ENCODE data around the gene ADAMTS4.

ADAMTS4 gene

DNA sequence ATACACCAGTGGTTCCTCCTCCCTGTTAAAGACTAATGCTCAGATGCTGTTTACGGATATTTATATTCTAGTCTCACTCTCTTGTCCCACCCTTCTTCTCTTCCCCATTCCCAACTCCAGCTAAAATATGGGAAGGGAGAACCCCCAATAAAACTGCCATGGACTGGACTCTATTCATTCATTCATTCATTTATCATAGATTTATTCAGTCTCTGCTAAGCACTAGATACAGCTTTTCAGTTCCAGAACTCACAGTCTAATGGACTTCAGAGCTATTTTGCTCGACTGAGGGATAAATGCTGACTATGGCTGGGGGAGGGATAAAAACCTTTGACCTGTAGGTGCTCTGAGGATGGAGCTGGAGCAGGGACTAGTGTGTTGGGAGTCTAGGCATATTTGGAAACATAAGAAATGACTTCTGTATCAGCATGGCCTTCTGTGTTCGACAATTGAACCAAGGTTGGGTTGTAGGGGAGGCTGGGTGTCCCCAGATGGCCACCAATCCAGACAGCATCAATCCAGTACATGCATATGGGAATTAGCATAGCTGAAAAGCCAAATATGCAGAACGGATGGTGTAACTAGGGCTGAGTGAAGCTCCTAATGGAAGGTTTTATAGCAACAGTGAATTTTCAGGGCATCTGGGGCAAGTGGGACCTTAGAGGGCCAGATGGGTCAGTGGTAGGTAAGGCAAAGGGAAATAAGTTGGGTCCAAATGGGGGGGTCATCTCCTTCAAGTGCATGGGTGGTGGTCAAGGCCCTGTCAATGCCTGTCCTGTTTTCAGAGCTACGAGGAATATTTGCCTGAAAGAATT is 20.4 kb upstream of the ADAMTS4 start:
- DNase-seq (ENCODE audit: low read depth): no peak

DNA sequence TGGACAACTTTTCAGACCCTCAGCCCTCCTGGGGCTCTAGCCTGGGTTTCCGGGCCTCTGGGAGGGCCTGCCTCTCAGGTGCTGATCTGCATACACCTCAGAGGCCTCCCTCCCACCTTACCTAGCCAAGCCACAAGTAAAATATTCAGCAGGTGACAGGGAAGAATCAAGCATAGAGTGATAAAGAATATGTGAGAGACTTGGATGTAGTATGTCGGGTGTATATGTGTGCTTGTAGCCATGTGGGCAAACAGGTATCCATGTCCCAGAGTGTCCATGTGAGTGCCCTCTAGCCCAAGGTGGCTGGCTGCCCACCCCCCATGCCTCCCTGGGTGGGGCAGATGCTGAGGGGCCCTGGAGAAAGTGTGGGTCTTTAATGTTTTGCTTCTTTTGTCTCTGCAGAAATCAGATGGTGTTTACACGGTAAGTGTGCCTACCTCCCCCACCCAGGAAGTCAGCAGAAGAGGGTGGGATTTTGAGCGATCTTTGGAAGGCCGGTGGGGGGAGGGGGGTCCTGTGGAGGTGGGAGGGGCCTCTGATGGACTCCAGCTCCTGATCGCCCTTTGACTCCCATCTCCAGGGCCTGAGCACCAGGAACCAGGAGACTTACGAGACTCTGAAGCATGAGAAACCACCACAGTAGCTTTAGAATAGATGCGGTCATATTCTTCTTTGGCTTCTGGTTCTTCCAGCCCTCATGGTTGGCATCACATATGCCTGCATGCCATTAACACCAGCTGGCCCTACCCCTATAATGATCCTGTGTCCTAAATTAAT is 19.6 kb upstream of the ADAMTS4 start:
- DNase-seq (ENCODE audit: low read depth): no peak

DNA sequence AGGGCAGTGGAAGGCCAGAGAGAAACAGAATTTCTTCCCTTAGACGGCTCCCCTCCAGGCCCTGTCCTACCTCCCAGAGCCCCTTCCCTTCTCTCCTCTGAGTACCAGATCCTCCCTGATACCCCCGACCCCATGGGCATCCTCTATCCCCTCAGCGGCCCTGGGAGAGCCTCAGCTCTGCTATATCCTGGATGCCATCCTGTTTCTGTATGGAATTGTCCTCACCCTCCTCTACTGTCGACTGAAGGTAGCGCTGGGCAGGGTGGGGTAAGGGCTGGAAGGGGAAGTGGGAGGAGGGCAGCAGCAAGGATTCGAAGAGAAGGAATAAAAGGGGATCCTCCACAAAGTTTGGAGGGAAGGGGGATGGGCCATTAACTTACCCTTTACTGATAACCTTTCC is 19.0 kb upstream of the ADAMTS4 start:
- no peak for DNase-seq (ENCODE audit: low read depth)

DNA sequence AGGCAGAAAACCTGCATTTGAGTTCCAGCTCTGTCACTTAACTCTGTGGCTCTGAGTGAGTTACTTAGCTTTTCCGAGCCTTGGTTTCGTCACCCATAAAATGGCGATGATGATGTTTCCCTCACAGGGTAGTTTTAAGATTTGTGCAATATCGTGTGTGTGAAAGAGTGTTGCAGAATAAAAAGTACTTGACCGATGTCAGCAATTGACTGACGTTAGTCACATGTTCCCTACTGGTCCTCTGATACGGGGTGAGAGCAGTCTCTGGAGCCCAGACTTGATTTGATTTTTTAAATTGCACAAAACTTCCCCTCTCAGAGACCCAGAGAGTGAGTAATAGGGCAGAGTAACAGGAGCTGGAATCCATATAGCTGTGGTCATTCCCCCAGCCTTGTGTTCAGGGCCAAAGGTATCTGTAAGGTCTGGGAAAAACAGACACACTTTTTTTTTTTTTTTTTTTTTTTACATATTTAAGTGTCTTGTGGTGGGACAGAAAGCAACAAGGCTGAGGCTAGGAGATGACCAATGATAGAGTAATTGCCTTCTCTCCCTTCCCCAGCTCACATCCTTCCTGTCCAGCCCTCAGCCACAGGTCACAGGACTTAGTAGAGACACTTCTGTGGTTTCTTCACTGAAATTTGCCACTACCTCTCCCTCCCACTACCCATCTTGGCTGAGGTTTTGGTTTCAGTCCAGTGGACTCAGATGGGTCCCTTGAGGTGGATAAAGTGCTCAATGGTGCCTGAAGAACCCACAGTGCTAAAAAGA is 18.3 kb upstream of the ADAMTS4 start:
- no peak for DNase-seq (ENCODE audit: low read depth)

DNA sequence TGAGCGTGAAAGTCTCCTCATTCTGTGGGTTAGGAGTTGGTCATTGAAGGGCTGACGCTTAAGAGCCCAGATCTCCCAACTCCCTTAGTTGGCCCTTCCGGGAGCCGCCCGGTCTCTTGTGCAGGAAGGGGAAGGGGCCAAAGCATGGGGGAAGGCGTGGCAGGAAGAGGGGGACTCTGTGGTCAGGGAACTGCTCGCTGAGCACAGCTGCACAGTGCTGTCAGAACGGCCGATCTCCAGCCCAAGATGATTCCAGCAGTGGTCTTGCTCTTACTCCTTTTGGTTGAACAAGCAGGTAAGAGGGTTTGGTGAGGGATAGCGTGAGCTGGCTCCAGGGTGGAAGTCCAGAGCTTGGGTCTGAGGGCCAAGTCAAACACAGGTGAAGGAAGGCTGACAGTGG is 16.2 kb upstream of the ADAMTS4 start, which contains the start of gene FCER1G:
Gene FCER1G, plus strand, starts transcription at position 220 of the 400 bp plus-strand sequence. Its CDS starts 27 bp downstream, at position 247.
- DNase-seq (ENCODE audit: low read depth): no peak

DNA sequence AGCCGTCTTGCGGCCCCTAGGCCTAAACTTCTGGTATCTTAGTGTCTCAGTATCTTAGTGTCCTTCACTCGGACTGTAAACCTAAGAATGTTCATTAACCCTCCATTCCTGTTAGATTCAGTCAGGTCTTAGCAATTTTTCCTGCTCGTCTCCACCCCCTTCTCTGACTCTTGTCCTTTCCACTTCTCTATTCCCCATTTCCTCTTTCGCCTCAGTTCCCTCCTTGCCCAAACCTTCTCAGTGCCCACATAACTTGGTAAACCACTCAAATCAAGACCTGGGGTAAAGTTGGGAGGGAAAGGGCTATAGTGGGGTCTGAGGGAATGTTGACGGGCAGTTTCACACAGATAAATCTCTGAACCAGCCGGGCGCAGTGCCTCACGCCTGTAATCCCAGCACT is 15.5 kb upstream of the ADAMTS4 start:
- no peak for DNase-seq (ENCODE audit: low read depth)

DNA sequence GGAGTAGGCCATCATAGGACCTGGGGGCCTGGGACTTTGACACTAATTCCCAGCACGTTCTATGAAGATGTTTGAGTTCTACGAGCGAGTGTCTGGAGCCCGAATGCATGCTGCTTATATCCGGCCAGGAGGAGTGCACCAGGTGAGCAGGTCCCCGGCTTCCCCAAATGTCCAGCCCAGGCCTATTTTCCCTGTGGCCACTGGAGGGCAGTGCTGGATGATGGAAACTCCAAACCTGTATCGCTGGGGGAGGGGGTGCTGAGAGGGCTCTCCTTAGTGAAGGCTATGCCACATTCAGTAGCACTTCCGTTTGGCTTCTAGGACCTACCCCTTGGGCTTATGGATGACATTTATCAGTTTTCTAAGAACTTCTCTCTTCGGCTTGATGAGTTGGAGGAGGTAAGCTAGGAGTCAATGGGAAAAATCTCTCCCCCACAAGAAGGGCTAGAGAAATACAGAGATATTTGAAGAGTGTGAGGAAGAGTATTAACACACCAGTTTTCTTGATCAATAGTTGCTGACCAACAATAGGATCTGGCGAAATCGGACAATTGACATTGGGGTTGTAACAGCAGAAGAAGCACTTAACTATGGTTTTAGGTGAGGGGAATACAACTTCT is 11.0 kb upstream of the ADAMTS4 start:
- DNase-seq (ENCODE audit: low read depth): peak; percentile 60

DNA sequence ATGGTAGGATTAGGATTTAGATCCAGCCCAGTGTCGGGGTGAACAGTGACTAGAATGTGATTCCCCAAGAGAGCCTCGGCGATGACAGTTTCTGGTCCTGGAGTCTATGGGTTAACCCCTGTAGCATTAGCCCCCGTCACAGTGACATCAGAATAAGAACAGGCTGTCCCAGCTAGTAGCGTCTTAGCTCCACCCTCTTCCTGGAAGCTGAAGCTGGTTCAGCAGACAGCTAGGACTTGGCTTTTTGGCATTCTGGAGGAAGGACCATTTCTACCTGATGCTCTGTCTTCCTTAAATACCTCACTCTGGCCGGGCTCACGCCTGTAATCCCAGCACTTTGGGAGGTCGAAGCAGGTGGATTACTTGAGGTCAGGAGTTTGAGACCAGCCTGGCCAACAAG is 8.3 kb upstream of the ADAMTS4 start:
- no peak for DNase-seq (ENCODE audit: low read depth)

DNA sequence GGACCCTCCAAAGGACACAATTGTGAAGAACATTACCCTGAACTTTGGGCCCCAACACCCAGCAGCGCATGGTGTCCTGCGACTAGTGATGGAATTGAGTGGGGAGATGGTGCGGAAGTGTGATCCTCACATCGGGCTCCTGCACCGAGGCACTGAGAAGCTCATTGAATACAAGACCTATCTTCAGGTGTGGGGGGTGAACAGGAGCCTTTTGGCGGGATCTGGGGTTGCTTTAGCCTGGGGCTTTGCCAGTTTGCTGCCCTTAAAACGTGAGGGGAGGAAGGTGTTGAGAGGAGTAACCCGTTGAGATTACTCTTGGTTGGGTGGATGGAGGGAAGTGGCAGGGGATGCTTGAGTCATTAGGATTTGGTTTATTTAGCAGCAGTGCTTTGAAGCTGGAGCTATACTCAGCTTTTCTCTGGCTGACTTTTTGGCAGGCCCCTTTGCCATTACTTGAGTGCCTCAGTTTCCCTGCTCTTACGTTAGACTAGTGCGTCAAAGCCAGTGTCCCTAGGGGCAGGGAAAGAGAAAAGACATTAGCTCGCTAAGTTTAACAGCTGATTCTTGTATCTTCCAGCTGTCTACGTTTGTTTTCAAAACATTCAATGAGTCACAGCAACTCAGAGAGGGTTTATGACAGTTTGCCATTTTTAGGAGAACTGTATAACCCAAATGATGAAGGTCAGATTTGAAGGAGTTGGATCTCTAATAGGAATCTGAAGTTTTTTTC is 7.7 kb upstream of the ADAMTS4 start:
- no peak for DNase-seq (ENCODE audit: low read depth)

DNA sequence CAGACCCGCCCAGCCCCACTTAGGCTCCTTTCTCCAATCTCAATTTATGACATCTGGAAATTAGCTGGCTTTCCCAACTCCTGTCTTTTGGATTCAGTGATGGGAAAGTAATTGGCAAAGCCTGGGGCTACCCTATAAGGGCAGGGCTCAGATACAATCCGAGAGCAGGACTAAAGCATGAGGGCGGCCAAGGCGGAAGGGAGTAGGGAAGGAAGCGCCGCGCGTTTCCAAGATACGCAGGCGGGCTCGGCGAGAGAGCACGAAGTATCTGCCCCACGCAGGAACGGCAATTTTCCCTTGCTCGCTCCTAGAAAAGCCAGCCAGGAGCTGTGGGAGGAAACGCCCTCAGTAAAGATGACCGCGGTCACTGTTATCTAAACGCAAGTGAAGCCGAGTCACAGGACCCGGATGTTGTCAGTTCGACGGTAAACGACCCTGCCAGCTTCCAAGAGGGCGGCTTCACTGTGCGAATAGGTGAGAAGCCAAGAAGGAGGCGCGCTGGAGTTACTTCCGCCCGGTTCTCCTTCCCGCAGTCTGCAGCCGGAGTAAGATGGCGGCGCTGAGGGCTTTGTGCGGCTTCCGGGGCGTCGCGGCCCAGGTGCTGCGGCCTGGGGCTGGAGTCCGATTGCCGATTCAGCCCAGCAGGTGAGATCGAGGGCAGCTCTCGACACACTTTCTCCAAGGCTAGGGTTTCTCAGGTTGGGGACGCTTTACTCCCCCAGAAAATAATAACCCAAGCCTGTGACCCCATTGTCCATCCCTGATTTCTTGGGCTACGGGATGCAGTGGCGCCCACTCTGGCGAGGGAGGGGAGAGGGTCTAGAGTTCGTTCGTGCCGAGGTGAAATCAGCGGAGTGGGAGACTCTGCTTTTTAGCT is 3.2 kb upstream of the ADAMTS4 start, which contains the start of gene NDUFS2:
Gene NDUFS2, plus strand, starts transcription at position 532 of the 877 bp plus-strand sequence. Its CDS starts 19 bp downstream, at position 551.
- peak; percentile 89 for DNase-seq (ENCODE audit: low read depth)

DNA sequence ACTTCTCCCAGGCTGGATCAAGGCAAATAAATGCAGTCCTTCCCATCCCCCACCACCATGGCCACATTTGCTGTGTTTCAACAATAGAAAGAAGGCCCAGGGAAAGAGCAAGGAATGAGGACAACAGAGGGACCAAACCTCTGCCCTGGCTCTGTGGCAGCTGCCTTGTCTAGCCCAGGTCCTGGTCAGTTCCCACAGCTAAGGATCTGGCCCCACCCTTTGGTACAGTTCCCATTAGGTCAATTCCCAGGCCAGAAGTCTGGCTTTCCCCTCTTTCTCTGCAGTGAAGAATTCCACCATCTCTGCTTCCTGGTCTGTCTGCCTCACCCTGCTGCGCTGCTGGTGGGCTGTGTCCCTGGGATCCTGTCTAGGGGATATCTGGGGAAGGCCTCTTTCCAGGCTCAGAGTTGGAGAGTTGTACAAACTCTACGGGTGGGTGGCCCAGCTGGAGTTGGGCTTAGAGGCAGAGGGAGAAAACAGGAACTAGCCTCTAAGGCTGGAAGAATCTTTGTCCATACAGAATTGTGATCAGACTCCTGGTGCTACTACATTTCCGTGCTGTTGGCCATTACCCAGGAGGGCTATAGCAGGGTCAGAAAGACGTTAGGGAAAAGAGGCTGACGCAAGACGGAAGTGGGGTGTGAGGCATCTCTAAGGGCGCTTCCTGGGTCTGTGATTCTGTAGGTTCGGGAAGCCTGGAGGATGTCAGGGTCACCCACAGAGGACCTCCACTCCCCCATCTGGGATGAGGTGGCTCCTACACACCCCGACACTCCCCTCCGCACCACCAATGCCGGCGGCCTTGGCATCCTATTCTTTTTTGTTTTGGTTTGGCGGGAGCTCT is 2.4 kb upstream of the ADAMTS4 start:
- DNase-seq (ENCODE audit: low read depth): no peak

DNA sequence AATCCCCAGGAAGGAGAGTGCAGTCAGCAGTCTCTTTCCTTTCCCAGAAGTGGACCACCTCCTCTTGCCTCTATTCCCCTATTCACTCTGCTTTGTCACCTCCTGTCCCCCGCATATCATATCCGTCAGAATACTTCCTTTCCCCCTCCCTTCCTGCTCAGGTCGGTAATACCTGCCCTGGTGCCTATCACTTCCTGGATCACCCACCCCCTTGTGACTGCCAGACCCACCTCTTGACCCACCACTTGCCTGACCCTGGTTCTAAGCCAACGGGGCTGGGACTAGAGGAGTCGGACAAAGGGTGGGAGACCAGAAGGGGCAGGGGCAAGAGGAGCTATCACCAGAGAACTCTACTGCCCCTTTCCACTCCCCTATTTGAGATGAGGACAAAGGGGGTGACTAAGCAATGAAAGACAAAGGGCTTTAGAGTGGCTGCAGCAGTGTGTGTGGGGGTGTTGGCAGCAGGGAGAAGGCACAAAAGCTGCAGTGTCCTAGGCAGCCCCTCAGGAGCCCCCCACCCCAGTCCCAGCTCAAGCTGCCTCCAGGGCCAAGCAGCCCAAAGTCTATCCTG is 1.7 kb upstream of the ADAMTS4 start:
- no peak for DNase-seq (ENCODE audit: low read depth)

DNA sequence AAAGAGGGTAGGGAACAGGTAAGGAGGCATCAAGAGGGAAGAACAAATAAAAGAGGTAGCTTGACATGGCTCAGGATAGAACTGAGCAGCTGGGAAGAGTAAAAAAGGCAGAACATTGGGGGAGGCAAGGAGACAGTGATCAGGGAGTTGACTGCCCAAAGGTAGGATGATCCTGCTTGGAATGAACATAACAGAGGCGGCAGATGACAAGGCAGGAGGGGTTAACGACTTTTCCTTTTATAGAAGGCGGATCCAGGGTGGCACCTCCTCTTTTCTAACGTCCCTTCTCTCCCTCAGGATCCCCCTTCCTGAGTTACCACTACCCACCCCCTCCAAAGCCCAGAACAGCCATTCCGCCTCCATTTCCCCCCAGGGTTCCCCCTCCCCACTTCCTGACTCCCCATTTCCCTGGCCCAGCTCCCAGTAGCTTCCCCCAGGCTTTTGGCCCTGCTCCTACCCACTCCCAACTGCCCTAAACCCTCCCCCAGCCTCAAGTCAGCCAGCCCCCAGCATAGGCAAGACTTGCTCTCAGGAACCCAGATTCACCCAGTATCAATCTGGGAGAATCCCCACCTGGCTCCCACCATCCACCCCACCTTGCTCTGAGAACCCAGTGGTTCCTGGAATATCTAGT is 769 bp upstream of the ADAMTS4 start:
- DNase-seq (ENCODE audit: low read depth): no peak

DNA sequence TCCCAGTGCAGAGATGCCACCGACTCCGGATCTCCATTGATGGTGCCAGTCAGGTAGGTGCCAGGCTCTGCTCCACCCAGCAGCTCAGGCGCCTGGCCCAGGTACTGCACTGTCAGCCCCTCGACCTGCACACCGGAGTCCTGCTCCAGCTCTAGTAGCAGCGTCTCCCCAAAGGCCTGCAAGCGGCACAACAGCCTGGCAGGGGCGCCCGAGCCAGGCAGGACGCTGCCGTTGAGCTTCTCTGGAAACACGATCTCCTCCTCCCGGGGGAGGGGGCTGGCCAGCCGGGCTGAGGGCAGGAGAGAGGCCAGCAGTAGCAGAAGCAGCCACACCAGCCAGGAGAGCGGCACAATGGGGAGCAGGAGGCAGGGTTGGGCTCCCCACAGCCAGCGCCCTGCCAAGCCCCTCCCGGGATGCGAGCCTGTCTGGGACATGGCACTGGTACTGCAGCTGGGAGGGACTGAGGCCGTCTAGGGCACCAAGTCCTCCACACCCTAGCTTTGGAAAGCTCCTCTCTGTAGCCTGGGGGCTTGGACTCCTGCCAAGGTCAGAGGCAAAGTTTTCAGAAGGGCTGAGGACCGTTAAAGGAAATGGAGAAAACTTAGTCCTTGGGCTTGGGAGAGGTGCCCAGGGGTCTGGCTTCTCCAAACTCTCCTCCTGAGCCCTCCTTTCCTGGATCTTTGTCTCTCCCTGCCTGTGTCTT is 509 bp downstream of the ADAMTS4 start:
- DNase-seq (ENCODE audit: low read depth): no peak

DNA sequence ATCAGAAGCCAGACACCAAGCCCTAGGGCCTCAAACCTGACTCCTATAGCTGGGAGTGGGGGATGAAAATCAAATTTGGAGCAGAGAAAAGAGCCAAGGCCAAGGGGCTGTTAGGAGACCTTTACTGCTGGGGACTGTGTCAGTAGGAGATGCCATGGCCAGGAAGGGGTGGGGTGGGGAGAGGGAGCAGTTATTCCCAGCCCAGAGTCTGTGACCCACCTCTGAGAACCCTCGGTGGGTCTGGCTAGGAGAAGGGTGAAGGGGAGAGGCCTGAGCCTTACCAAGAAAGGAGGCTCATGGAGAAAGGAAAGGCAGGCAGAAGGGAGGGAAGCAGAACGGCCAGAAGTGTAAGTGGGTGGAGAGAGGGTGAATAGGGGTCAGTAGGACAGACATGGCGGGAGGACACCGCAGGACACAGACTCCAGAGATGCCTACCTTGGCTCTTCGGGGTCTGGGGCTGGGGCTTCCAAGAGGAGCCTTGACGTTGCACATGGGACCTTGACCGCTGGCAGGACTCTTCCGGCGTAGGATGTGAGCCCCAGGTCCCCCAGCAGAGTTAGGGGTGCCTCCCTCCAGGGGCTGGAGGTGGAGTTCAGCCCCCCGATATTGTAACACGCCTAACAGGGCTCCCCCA is 1.2 kb downstream of the ADAMTS4 start:
- DNase-seq (ENCODE audit: low read depth): no peak

DNA sequence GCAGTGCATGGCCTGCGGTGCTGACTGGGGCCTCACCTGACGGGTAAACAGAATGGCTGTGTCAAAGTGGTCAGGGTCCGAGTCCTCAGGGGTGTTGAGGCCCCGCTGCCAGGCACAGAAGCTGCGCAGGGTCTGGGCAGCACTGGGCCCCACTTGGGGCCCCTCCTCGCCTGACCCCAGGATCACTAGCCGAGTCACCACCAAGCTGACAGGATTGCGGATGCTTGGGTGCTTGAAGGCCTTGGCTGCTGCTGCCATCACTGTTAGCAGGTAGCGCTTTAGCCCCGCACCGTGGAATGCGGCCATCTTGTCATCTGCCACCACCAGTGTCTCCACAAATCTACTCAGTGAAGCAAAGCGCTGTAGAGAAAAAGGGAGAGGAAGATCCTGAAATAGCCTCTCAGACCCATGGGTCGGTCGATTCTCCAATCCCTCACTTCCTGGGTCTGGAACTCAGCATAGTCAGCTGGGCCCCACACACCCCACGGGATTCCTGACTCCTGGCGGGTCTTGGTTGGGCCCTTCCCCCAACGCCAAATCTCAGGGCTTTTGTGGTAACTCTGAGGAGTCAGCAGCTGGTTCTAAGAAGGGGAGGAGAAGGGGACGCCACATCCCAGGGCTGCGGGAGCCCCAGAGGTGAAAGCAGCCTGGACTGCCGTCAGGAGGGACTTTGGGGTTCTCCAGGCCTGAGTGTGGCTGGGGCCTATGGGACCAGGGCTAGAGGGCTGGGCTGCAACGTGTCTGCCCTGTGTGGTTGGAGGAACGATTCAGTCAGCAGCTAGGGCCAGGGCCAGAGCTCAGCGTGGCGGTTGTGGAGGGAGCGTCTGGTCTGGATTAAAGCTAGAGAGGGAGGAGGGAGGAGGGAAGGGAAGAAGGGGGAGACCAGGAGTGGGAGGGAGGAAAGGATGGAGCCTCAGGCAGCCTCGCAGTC is 2.1 kb downstream of the ADAMTS4 start:
- DNase-seq (ENCODE audit: low read depth): no peak
